Measurements from ENCODE around the gene CRYBG2. TPM values are rescaled to one million over a fixed set of nuclear protein-coding genes. Genes with fewer than 3 reads are reported as not detected.

Gene CRYBG2
- total and polyA plus RNA-seq, 2 of the 13 experiments (the other 11 are each of a cell fraction or from before 2014, with no cell fraction given), result 1.3 to 2.9 TPM

- TF ChIP-seq ZNF609 (CRISPR knock-in tag; IDR thresholded peaks at IDR 0.05; ENCODE audit: borderline replicate concordance), result no peak
- no peak for TF ChIP-seq ETS1 (CRISPR knock-in tag; IDR thresholded peaks at IDR 0.05)
- no peak for TF ChIP-seq ZNF557 (CRISPR knock-in tag; IDR thresholded peaks at IDR 0.05)
- peak; percentile 39; the same call in 1 of the 2 replicates for TF ChIP-seq RXRB (CRISPR knock-in tag; IDR thresholded peaks at IDR 0.05; ENCODE audit: borderline replicate concordance)
- TF ChIP-seq ZFP82 (CRISPR knock-in tag; IDR thresholded peaks at IDR 0.05; ENCODE audit: borderline replicate concordance), result no peak
- TF ChIP-seq ZKSCAN8 (CRISPR knock-in tag; IDR thresholded peaks at IDR 0.05; ENCODE audit: borderline replicate concordance), result no peak
- TF ChIP-seq ZNF576 (CRISPR knock-in tag; IDR thresholded peaks at IDR 0.05), result no peak
- TF ChIP-seq SMARCE1 (IDR thresholded peaks at IDR 0.05; ENCODE audit: borderline replicate concordance), result no peak
- no peak for TF ChIP-seq ZBTB46 (CRISPR knock-in tag; IDR thresholded peaks at IDR 0.05; ENCODE audit: borderline replicate concordance)
- TF ChIP-seq ZBTB42 (CRISPR knock-in tag; IDR thresholded peaks at IDR 0.05), result no peak
- TF ChIP-seq ZNF337 (CRISPR knock-in tag; IDR thresholded peaks at IDR 0.05; ENCODE audit: borderline replicate concordance, low read depth), result no peak
- no peak for TF ChIP-seq GFI1 (CRISPR knock-in tag; IDR thresholded peaks at IDR 0.05; ENCODE audit: borderline replicate concordance)
- TF ChIP-seq IRF9 (CRISPR knock-in tag; IDR thresholded peaks at IDR 0.05; ENCODE audit: borderline replicate concordance), result peak; percentile 34; the same call in 1 of the 2 replicates
- TF ChIP-seq NR2F1 (CRISPR knock-in tag; IDR thresholded peaks at IDR 0.05), result no peak
- TF ChIP-seq ZNF790 (CRISPR knock-in tag; IDR thresholded peaks at IDR 0.05; ENCODE audit: borderline replicate concordance), result no peak
- TF ChIP-seq ZBTB33 (CRISPR knock-in tag; IDR thresholded peaks at IDR 0.05), result no peak; the same call in 1 of the 2 replicates
These were observed 47.4 kb downstream of the CRYBG2 start, which contains the start of gene UBXN11 (continued) for GRCh38 chr1:26306290-26307229.
